NCI-H1436 (cell line): ENCODE measurements around the gene MLLT3.
"Not testable (repeated sequence)": the region's sequence is repeated elsewhere in the genome, so short reads cannot be mapped to it uniquely, and the experiment has no call there.

Source experiments
- DNase-seq: peaks from one replicate; lab custom pipeline; 2025; lab: John Stamatoyannopoulos, UW

Gene MLLT3

GRCh38 chr9:20622330-20623020 is at the start of gene MLLT3:
Gene MLLT3 (minus strand): TSS chr9:20622499.
- DNase-seq, result peak; percentile 94

- no peak for DNase-seq
Observed at GRCh38 chr9:20671635-20672034, 49.3 kb upstream of the MLLT3 start.

DNA sequence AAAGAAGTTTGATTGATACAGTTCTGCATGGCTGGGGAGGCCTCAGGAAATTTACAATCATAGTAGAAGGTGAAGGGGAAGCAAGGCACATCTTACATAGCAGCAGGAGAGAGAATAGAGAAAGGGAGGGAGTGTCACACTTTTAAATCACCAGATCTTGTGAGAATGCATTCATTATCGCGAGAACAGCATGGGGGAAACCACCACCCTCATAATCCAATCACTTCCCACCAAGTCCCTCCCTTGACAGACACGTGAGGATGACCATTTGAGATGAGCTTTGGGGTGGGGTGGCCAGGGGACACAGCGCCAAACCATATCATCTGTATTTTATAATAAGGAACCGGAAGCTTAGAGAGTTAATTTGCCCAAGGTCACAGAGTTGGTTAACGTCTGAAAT is 48.1 kb upstream of the MLLT3 start:
- no peak for DNase-seq

DNA sequence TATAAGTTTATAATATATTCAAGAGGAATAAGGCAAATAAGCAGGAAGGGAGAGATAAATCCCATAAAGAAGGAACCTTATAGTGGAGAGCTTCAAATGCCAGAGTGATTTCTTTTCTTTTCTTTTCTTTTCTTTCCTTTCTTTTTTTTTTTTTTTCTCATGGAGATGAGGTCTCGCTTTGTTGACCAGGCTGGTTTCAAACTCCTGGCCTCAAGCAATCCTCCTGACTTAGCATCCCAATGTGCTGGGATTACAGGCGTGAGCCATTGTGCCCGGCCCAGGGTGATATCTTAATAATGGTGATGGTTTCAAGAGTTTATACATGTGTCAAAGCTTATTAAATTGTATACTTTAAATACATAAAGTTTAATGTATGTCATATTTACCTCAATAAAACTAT is 42.2 kb upstream of the MLLT3 start:
- DNase-seq, result no peak

GRCh38 chr9:20663133-20663532 is 40.8 kb upstream of the MLLT3 start:
- no peak for DNase-seq

DNA sequence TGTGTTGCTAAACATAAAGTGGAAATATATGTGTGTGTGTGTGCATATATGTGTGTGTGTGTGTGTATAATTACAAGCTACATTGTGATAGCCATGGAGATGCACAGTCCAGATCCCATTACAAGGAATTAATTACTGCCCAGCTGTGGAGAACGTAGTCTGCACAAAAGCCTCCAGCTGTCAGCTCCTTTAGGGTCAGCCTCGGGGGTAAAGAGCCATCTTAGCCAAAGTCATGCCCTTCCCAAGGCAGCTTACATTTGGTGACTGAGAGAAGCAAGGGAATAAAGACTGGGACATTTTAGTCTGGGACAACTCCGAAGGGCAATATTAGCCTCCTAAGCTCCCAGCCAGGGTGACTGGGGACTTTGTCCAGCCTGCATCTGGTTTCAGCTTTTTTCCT is 39.9 kb upstream of the MLLT3 start:
- no peak for DNase-seq

GRCh38 chr9:20659474-20659967 is 37.2 kb upstream of the MLLT3 start:
- DNase-seq, result no peak

DNA sequence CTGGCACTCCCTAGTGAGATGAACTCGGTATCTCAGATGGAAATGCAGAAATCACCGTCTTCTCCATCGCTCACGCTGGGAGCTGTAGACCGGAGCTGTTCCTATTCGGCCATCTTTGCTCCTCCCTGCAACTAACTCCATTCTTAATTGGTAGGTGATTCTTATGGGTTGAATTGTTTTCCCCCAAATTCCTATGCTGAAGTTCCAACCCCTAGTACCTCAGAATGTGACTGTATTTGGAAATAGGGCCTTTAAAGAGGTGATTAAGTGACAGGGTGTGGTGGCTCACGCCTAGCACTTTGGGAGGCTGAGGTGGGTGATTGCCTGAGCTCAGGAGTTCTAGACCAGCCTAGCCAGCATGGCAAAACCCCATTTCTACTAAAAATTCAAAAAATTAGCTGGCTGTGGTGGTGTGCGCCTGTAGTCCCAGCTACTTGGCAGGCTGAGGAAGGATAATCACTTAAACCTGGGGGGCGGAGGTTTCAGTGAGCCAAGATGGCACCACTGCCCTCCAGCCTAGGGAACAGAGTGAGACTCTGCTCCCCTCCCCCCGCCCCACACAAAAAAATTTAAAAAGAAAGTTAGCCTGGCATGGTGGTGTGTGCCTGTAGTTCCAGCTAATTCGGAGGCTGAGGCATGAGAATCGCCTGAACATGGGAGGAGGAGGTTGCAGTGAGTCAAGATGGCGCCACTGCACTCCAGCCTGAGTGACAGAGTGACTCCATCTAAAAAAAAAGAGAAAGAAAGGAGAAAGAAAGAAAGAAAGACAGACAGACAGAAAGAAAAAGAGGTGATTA is 36.6 kb upstream of the MLLT3 start:
- no peak for DNase-seq

- not testable (repeated sequence) for DNase-seq
Observed at GRCh38 chr9:20658246-20658667, 36.0 kb upstream of the MLLT3 start.

DNA sequence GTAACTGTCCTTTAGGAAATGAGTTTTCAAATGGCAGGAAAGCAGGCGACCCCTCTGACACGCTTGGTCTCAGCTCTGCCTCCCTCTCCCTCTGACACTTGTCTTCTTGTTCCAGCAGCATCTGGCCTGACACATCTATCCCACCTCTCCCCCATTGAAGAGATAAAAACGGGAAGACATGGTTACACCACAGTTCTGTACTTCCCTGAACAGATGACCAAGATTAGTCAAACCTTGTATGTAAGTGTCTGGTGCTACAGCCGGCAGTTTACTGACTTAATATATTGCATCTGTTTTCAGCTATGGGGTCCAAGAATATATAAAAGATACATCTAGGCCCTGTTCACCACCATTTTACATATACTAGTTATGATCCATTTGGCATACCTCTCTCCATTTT is 29.6 kb upstream of the MLLT3 start:
- DNase-seq, result no peak

DNA sequence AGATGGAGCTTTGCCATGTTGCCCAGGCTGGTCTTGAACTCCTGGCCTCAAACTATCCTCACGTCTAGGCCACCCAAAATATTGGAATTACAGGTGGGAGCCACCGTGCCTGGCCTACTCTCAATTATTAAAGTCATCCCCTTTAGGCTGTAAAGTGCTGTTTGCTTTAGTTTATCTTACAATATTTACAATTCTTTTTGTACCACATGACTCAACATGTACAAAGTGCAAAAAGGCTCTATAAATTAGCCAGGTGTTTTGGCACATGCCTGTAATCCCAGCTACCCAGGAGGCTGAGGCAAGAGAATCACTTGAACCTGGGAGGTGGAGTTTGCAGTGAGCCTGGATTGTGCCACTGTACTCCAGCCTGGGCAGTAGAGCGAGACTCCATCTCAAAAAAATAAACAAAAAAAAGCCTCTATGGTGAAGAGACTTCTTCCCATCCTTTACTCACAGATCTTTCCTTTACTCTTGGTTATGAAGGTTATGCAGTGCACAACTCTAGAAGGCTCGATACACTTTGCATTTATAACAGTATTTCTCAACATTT is 28.5 kb upstream of the MLLT3 start:
- DNase-seq, result no peak

DNA sequence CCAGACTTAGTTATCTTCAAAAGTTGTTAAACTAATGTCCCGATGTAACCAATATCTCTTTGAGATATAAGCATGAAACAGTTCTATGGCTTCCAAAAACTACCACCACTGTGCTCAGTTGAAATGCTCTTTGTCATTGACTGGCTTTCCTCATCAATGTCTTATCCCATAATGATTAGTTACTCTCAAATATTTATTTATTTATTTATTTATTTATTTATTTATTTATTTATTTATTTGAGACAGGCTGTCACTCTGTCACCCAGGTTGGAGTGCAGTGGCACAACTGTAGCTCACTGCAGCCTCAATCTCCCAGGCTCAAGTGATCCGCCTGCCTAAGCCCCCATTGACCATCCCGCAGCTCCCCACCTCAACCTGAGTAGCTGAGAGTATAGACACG is 28.0 kb upstream of the MLLT3 start:
- DNase-seq, result no peak

DNA sequence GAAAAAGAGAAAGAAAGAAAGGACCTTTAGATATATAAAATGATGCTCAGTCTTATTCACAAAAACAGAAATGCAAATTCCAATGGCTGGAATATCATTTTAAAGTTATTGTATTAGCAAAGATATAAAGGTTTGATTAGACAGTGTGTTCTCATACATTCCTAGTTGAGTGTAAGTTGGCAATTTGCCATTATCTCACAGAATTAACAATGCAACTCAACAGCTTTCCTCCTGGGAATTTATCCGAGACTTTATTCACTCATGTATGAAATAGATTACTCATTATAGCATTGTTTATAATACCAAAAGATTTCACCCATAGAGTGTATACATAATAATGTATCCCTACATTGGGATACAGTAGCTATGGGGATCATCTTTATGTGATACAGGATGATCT is 27.1 kb upstream of the MLLT3 start:
- DNase-seq, result no peak

DNA sequence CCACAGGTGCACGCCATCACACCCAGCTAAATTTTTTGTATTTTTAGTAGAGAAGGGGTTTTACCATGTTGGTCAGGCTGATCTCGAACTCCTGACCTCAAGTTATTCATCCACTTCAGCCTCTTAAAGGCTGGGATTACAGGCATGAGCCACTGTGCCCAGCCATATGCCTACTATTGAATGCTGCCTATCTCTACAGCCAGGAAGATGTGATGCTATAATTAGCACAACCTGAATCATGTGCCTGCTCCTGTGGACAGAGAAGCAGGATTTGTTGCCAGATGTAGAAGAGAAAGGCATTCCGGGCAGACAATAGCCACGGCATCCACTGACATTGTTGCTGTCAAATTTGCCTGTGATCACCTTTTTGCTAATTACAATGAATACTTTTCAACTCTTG is 24.4 kb upstream of the MLLT3 start:
- no peak for DNase-seq

DNA sequence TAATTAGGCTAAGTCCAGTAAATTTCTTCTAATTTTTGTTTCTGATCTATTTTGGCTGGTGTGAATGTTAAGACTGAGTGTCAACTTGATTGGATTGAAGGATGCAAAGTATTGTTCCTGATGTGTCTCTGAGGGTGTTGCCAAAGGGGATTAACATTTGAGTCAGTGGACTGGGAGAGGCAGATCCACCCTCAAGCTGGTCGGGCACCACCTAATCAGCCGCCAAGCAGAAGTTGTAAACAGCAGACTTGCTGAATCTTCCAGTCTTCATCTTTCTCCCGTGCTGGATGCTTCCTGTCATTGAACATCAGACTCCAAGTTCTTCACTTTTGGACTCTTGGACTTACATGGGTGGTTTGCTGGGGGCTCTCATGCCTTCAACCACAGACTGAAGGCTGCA is 21.4 kb upstream of the MLLT3 start:
- DNase-seq, result no peak

- no peak for DNase-seq
Observed at GRCh38 chr9:20642045-20642444, 19.7 kb upstream of the MLLT3 start.

DNA sequence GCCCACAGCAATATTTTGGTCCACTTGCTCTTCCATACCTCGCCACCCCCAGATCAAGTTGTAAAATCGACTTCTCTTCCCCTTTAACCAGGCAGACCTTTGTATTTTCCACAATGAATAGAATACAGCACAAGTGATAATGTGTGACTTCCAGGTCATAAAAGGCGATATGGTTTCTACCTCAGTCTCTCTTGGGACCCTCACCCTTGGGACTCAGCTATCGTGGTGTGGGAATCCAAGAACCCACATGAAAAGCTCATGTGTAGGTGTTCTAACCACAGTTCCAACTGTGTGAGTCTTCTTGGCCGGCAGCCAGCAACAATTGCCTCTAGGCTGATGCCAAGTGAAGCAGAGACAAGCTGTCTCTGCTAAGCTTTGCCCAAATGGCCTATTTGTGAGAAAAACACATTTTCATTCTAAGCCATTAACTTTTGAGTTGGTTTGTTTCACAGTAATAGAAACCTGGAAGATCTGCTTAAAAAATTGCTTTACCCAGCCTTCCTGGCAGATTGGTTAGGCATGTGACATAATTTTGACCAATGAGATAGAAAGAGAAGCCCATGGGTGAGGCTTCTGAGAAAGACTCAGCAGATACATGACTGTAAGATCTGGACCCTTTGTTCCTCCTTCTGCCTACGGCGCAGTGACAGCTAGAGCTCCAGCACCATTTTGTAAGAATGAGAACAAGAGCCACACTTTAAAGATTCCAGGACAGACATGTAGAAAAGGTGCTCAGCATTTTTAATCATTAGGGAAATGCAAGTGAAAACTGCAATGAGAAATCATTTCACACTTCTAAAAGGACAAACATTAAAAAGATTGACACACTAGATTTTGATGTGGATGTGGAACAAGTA is 18.3 kb upstream of the MLLT3 start:
- DNase-seq, result peak; percentile 54

- no peak for DNase-seq
Observed at GRCh38 chr9:20636888-20637440, 14.7 kb upstream of the MLLT3 start.

- no peak for DNase-seq
Observed at GRCh38 chr9:20634895-20635294, 12.6 kb upstream of the MLLT3 start.

- no peak for DNase-seq
Observed at GRCh38 chr9:20632705-20633104, 10.4 kb upstream of the MLLT3 start.

GRCh38 chr9:20630241-20630943 is 8.1 kb upstream of the MLLT3 start:
- DNase-seq, result no peak
